Muscle of back (tissue), 11 donors: ENCODE results near the gene IRF6. TPM values are rescaled to one million over a fixed set of nuclear protein-coding genes. Genes with fewer than 3 reads are reported as not detected.
"Not testable (repeated sequence)": the region's sequence is repeated elsewhere in the genome, so short reads cannot be mapped to it uniquely, and the experiment has no call there.

Source experiments
- DNase-seq, 3 donors: peaks; one replicate each; pipeline versions ENCODE4 v3.0.0 to v3.0.0-alpha.2; 2013
- polyA plus RNA-seq, 10 donors: library from polyadenylated mRNA; unstranded; fragments of 120-200 nt; gene quantifications; one replicate each; pipeline ENCODE4 v1.2.1, GENCODE V29; 2013; ENCODE audit not compliant: insufficient read length in 10 of 10

Gene IRF6
- polyA plus RNA-seq, 10 donors: 0.43 to 11.3 (median 0.73) TPM

DNA sequence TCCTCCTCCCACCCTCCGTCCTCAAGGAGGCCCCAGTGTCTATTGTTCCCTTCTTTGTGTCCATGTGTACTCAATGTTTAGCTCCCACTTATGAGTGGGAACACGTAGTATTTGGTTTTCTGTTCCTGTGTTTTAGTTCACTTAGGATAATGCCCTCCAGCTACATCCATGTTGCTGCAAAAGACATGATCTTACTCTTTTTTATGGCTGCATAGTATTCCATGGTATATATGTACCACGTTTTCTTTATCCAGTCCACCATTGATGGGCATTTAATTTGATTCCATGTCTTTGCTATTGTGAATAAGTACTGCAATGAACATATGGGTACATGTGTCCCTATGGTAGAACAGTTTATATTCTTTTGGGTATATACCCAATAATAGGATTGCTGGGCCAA lies 12.2 kb downstream of the IRF6 start:
- DNase-seq: not testable (repeated sequence)

- no peak for DNase-seq
Measured at GRCh38 chr1:209791920-209792319, 14.0 kb downstream of the IRF6 start.

DNA sequence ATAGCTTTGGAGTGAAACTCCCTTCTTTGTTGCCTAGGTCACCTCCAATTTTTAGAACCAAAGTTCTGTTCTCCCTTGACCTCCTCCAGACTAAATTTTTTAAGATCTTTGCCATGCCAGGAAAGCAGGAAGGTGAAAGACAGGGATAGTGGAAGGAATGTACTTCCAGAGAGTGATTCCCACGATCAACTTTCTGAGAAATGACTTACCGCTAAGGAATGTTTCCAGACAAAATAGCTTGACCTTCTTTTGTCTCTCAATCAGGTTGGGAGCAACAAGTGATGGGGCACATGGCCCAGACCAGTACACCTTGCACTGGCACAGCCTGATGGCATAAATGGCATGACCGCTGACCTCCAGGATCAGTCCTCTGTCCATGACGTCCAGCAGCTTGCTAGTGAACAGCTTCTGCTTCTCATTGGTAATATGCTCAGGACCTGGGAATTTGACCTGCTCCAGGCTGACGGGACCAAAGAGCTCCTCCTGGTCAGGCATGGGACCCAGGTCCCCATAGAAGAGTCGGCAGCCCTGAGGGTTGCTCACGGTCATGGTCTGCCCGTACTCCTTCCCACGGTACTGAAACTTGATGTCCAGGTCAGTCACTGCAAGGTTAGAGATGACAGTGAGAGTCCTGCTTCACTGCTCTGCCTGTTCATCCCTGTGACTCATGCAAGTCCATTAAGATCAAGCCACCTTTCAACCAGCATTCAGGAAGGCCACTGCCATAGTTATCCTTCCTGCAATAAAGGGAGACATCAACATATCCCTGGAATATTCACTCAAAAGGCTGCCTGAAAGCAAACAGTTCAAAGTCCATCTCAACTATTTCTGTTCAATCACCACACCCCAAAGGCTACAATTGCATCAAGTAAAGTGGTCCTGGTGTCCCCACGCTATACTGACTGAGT lies 15.4 kb downstream of the IRF6 start:
- no peak for DNase-seq

DNA sequence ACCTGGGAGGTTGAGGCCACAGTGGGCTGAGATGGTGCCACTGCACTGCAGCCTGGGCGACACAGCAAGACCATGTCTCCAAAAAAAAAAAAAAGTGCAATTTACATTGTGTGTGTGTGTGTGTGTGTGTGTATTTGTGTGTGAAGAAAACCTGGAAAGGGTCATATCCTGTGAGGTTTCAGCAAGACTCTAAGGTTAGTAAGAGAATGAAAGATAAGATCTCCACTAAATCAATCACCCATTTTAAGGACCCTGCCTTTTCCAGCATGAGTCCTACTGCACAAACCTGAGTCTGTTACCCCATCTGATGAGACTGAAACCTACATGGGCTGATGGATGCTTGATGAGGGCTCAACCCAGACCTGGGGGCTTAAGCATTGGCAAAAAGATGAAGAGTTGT lies 16.7 kb downstream of the IRF6 start:
- DNase-seq: no peak

DNA sequence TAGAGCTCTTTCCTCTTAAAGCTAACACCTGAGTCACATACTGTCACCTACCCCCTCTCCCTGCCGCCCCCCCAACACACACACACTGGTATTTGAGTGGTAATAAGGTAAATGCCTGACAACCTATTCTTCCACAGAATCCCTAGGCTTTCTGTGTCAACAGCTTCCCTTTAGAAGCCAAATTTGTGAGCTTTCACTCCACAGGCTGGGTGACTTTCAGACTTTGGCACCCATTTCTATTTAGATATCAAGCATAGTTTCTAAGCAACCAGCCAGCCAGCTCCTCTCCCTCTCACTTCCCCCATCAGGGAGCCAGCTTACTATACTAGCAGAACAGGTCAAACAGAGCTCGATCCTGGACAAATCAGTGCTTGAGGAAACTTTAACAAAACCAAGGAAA lies 18.4 kb downstream of the IRF6 start:
- DNase-seq: no peak

DNA sequence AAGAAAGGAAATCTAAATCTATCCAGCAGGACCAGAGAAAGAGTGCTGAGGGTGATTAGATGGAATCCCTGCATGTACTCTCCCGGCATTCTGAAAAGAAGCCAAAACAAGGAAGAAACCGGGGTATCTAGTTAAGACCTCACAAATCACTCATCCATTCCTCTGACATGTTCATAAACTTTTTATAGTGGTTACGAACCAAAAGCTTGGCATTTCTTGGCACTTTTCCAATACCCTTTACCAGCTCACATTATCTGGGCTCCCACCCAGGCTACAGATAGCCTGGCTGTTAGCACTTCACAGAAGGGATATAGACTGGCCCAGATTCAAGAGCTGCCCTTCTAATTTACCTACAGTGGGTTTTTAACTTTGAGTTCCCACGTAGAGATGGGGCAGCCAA lies 19.8 kb downstream of the IRF6 start:
- no peak for DNase-seq

- DNase-seq: no peak
Measured at GRCh38 chr1:209785592-209785991, 20.4 kb downstream of the IRF6 start.

DNA sequence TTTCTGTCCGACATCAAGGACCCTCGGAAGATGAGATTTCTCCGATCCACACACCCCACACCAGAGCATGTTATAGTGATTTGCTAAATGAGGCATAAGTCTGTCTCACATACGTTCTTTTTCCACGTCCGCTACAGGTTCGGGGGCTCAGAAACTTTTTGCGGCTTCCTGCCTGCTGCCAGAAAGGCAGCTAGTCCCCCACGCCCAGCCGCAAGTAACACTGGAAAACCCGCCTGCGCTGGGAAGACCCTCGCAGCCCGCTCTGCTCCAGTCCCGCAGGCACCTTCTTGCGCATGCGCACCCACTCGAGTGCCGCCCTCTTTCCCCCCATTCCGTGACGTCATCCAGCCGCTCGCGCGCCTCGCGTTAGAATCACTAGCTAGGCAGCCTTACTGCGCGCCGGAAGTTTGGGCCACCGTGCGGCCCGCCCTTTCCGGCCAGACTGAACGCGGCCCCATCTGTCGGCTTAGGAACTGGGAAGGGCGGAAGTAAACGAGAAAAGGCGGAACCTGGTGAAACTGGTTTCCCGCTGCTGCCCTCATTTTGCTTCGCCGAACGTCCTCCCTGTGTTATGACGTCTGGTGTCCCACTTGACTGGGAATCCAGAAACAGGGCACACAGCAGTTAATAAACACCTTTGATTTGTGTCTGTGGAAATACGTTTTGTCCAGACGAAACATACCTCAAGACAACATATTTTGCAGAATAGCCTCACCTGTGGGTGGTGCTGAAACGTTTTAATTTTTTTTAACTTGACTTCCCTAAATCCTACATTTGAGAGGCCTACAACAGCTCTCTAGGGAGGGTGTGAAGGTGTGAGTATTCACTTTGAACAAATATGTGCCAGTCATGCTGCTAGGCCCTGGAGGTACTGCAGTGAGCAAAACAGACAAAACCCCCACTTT lies 21.4 kb downstream of the IRF6 start, which contains the start of gene C1orf74:
TSS of gene C1orf74 (minus strand) at position 295 of the 905 bp plus-strand sequence. CDS start 925 bp downstream, outside the sequence.
- DNase-seq: peak; percentile 98 to 99 (median 98)

DNA sequence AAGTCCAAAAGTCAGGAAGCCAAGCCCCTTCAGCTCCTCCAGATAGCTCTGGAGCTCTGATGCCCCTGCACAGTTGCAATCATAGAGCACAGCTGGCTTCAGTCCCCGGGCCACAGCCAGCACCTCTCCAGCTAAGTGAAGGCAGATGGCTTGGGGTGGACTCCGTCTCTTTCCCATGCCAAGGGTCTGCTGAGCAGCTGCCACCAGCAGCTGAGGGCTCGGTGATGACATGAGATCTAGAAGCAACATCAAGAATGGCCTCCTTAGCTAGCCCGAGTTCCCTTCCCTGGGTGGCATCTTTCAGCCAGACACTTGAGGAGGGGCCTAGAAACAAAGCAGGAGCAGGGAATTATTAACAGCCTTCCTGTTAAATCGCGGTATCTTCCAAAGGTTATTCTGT lies 22.6 kb downstream of the IRF6 start:
- DNase-seq: peak; percentile 33 to 57 (median 40)

DNA sequence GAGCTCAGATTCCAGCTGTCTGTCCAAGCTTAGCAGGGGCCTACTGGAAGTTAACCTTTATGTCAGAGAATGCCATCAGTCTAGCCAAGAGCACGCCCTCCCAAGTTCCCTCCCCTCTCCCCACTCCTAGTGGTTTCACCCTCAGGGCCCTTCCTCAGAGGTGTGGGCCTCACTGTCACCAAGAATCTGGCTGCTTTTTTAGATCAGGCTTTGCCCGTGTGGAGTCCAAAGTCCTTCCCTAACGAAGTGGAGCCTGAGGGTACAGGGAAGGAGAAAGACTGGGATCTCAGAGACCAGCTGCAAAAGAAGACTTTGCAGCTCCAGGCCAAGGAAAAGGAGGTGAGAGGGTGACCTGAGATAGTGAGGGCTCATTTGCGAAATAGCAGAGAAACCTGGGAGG lies 25.7 kb downstream of the IRF6 start:
- DNase-seq: no peak

DNA sequence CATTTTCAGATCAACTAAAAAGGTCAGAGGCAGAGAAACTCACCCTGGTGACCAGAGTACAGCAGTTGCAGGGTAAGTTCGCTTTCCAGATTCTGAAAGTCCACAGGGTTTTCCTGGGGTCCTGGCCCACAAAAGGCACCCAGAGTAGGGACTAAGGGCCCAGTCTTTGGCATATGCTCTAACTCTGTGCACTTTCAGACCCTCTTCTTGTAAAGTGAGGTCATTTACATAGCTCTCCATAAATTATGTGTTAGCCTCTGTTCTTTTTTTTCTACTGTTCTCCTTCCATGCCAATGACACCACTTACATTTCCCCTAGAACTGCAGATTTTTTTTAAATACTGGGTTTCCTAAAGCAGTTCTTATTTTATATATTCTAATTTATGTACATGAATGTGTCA lies 27.8 kb downstream of the IRF6 start:
- no peak for DNase-seq

- DNase-seq: no peak
Measured at GRCh38 chr1:209777587-209777986, 28.4 kb downstream of the IRF6 start.

DNA sequence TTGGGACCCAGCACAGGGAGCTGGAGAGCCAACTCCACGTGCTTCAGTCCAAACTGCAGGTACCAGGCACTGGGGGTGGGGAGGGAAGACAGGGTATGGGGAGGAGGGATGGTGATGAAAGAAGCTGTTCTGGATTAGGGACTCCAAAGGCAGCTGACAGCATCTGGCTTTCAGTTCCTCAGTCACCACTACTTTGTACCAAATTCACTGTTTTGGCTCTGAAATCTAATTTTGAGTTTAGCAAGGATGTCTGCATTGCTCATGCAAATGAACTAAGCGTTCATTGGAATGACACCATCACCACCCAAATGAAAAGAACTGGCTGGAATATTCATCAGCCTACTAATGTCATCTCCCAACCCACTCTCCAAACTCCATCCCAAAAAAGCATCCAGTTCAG lies 30.3 kb downstream of the IRF6 start:
- DNase-seq: no peak

GRCh38 chr1:209774592-209774991 lies 31.4 kb downstream of the IRF6 start:
- no peak for DNase-seq

DNA sequence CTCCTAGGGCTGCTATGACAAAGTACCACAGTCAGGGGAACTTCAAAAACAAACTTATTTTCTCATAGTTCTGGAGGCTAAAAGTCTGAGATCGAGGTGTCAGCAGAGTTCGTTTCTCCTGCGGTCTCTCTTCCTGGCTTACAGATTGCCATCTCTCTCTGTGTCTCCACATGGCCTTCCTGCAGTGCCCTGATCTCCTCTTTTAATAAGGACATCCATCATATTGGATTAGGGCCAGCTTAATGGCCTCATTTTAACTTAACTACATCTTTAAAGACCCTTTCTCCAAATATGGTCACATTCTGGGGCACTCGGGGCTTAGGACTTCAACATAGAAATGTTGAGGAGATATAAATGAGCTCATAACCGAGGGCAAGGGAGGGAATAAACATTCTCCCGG lies 33.8 kb downstream of the IRF6 start:
- DNase-seq: no peak

DNA sequence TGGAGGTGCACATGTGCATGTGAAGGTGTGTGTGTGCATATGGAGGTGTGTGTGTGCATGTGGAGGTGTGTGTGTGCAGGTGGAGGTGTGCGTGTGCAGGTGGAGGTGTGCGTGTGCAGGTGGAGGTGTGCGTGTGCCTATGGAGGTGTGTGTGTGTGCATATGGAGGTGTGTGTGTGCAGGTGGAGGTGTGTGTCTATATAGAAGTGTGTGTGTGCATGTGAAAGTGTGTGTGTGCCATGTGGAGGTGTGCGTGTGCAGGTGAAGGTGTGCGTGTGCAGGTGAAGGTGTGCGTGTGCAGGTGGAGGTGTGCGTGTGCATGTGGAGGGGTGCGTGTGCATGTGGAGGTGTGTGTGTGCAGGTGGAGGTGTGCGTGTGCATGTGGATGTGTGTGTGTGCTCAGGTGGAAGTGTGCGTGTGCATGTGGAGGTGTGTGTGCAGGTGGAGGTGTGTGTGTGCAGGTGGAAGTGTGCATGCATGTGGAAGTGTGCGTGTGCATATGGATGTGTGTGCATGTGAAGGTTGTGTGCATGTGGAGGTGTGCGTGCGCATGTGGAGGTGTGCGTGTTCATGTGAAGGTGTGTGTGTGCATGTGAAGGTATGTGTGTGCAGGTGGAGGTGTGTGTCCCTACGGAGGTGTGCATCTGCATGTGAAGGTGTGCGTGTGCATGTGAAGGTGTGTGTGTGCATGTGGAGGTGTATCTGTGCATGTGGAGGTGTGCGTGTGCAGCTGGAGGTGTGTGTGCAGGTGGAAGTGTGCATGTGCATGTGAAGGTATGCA lies 35.1 kb downstream of the IRF6 start:
- DNase-seq: no peak

GRCh38 chr1:209769971-209770370 lies 36.0 kb downstream of the IRF6 start:
- peak in 1 of 3 donors; percentile 24 for DNase-seq

DNA sequence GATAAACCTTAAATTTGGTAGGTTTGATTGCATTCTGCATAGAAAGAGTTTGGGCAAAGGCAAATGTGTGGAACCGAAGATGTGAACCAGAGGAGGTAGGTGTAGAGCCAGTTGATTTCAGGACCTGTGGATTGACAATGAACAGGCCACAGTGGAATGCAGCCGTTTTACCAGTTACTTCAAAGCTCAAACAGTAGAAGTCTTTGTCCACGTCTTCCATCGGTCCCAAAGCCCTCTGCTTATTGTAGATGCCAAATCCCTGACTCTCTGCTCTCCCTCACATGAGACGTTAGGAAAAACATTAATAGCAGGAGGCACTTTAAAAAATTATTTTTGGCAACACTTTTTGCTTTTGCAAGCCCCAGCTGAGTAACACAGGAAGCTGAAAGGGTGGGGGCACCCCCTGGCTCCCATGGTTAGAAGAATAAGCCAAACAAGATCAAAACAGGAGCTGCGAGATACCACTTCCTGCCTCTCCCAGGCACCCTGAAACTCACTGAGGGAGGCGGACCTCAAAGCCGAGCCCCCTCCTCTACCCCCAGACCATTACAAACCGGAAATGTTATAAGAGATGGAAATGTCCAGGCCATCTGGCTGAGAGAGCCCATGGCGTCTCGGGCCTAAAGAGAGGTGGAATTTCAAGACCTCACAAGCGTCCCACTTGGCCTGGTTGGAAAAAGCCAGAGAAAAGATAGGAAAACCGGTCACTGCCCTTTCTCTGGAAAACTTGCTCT lies 36.6 kb downstream of the IRF6 start:
- peak in 2 of 3 donors; percentile 59 to 77 for DNase-seq

GRCh38 chr1:209768354-209768774 lies 37.6 kb downstream of the IRF6 start:
- DNase-seq: no peak

GRCh38 chr1:209767706-209768105 lies 38.2 kb downstream of the IRF6 start:
- no peak for DNase-seq

DNA sequence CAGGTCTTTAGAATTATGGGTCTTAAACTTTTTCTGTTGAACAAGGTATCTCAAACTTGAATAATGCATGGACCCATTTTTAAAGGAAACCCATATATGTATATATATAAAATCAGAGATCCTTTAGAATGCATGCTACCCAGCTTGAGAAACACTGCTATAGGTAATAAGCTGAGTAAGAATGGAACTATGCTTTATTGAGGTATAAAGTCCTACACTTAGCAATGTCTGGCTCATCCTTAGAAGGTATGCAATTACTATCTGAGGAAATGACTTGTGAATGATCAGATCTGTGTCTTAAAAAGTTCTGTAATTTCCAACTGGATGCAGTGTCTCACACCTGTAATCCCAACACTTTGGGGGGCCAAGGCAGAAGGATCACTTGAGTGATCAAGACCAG lies 38.8 kb downstream of the IRF6 start:
- DNase-seq: no peak
